ENCODE data around the gene DDX19B. TPM values are rescaled to one million over a fixed set of nuclear protein-coding genes. Genes with fewer than 3 reads are reported as not detected.

Gene DDX19B
- total and polyA plus RNA-seq, 9 of the 15 experiments (the other 6 are each of a cell fraction or from before 2014, with no cell fraction given): 7.0 to 32.9 (median 19.3) TPM

DNA sequence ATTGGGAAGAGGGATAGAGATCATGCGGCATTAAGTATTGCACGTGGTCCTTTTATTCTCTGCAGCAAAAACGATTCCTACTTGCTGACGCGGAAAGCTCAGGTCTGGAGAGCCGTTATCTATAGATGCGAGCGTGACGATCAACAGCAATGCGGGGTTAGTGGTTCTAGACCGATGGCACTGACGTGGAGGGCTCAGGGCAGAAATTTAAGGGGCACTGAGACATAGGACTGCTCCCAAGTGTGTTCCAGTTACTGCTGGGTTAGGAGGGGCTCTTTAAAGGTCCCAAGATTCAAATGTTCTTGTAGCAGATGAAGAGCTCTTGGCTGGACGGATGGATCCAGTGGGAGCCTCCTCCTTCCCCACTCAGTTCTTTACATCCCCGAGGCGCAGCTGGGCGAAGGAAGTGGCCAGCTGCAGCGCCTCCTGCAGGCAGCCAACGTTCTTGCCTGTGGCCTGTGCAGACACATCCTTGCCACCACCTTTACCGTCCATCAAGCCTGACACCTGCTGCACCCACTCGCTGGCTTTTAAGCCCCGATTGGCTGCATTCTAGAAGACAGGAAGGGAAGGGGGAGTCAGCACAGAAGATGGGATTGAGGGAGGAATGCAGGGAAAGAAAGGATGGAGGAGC is 46.5 kb upstream of the DDX19B start (continued):
- TF ChIP-seq BHLHE40 (IDR thresholded peaks at IDR 0.05; ENCODE audit: low read length): no peak; the same call in 1 of the 2 replicates
- peak; percentile 37; the same call in 1 of the 2 replicates for TF ChIP-seq ZEB2 (IDR thresholded peaks at IDR 0.05)
- no peak for TF ChIP-seq ZBTB7A (IDR thresholded peaks at IDR 0.05; ENCODE audit: borderline replicate concordance, control insufficient read depth, low read depth, low read length)
- TF ChIP-seq SMAD2 (IDR thresholded peaks at IDR 0.05; ENCODE audit: low read depth, low read length): no peak
- no peak for TF ChIP-seq ZNF766 (CRISPR knock-in tag; conservative IDR thresholded peaks at IDR 0.05)
- TF ChIP-seq SRSF7 (optimal IDR thresholded peaks at IDR 0.05; ENCODE audit: low read depth, low read length): no peak
- TF ChIP-seq ZFPM2 (CRISPR knock-in tag; IDR thresholded peaks at IDR 0.05): no peak
- no peak for TF ChIP-seq YY1 (IDR thresholded peaks at IDR 0.05; ENCODE audit: borderline replicate concordance in 1 of 3, control insufficient read depth in 1 of 3, extremely low read depth in 1 of 3, insufficient read depth in 3 of 3, insufficient read length in 1 of 3, insufficient replicate concordance in 2 of 3, low read depth in 1 of 3, low read length in 2 of 3)
- no peak for TF ChIP-seq ZNF24 (IDR thresholded peaks at IDR 0.05)
- no peak for TF ChIP-seq CBFA2T3 (IDR thresholded peaks at IDR 0.05)
- no peak for TF ChIP-seq ETV6 (IDR thresholded peaks at IDR 0.05; ENCODE audit: borderline replicate concordance in 1 of 2, low read depth in 2 of 2, low read length in 1 of 2)
- TF ChIP-seq ETV6 (CRISPR knock-in tag; IDR thresholded peaks at IDR 0.05; ENCODE audit: borderline replicate concordance): no peak
- TF ChIP-seq ZFX (CRISPR knock-in tag; IDR thresholded peaks at IDR 0.05): no peak; the same call in 1 of the 2 replicates
- TF ChIP-seq RBM22 (IDR thresholded peaks at IDR 0.05; ENCODE audit: low read depth, low read length, poor library complexity, severe bottlenecking): peak; percentile 78
- TF ChIP-seq, protein P1, sequence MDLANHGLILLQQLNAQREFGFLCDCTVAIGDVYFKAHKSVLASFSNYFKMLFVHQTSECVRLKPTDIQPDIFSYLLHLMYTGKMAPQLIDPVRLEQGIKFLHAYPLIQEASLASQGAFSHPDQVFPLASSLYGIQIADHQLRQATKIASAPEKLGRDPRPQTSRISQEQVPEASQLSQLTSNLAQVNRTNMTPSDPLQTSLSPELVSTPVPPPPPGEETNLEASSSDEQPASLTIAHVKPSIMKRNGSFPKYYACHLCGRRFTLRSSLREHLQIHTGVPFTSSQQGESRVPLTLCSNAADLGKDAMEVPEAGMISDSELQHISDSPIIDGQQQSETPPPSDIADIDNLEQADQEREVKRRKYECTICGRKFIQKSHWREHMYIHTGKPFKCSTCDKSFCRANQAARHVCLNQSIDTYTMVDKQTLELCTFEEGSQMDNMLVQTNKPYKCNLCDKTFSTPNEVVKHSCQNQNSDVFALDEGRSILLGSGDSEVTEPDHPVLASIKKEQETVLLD (IDR thresholded peaks at IDR 0.05): no peak
- TF ChIP-seq ETS2 (tag; IDR thresholded peaks at IDR 0.05; ENCODE audit: borderline replicate concordance, poor library complexity, severe bottlenecking): no peak
- TF ChIP-seq RCOR1 (IDR thresholded peaks at IDR 0.05; ENCODE audit: borderline replicate concordance in 1 of 2, low read depth in 2 of 2, low read length in 2 of 2): peak in 1 of 2 experiments; percentile 30; a peak in 1 of 4 replicates
- no peak for TF ChIP-seq CEBPB (tag; IDR thresholded peaks at IDR 0.05)
- TF ChIP-seq CTBP1 (IDR thresholded peaks at IDR 0.05; ENCODE audit: borderline replicate concordance): peak; percentile 91
- no peak for TF ChIP-seq POU5F1 (IDR thresholded peaks at IDR 0.05; ENCODE audit: borderline replicate concordance, low read depth, low read length, partially characterized antibody)
- no peak for TF ChIP-seq PML (IDR thresholded peaks at IDR 0.05; ENCODE audit: low read length)
- no peak for TF ChIP-seq TCF7L2 (IDR thresholded peaks at IDR 0.05; ENCODE audit: low read depth, low read length)
- no peak for TF ChIP-seq OTX1 (CRISPR knock-in tag; IDR thresholded peaks at IDR 0.05)
- TF ChIP-seq L3MBTL2 (IDR thresholded peaks at IDR 0.05): no peak; the same call in none of the 2 replicates
- TF ChIP-seq ZNF586 (CRISPR knock-in tag; conservative IDR thresholded peaks at IDR 0.05): no peak
- TF ChIP-seq JUND (IDR thresholded peaks at IDR 0.05; ENCODE audit: borderline replicate concordance, low read depth, low read length): no peak; the same call in 1 of the 2 replicates
- no peak; the same call in 2 of the 3 replicates for TF ChIP-seq JUND (tag; IDR thresholded peaks at IDR 0.05; ENCODE audit: borderline replicate concordance, low read depth, low read length)
- TF ChIP-seq, protein P2, sequence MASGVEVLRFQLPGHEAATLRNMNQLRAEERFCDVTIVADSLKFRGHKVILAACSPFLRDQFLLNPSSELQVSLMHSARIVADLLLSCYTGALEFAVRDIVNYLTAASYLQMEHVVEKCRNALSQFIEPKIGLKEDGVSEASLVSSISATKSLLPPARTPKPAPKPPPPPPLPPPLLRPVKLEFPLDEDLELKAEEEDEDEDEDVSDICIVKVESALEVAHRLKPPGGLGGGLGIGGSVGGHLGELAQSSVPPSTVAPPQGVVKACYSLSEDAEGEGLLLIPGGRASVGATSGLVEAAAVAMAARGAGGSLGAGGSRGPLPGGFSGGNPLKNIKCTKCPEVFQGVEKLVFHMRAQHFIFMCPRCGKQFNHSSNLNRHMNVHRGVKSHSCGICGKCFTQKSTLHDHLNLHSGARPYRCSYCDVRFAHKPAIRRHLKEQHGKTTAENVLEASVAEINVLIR (CRISPR knock-in tag; IDR thresholded peaks at IDR 0.05): no peak
- TF ChIP-seq POLR2AphosphoS2 (IDR thresholded peaks at IDR 0.05; ENCODE audit: low read length): peak; percentile 16; the same call in 1 of the 2 replicates

Measured in K562 (cell line).